HG02763 (cell line): ENCODE data around the gene TDRD5.
"Not testable (repeated sequence)": the region's sequence is repeated elsewhere in the genome, so short reads cannot be mapped to it uniquely, and the experiment has no call there.

Experiments
- ATAC-seq: cut with Tn5 transposase; IDR thresholded peaks from one replicate; pipeline ENCODE4 v1.9.1; 2021; ENCODE audit warnings: mild to moderate bottlenecking, moderate library complexity; ENCODE audit not compliant: unreplicated experiment

TDRD5 gene

GRCh38 chr1:179599623-179600249 lies 8.1 kb downstream of the TDRD5 start:
- no peak for ATAC-seq

GRCh38 chr1:179601093-179601492 lies 9.5 kb downstream of the TDRD5 start:
- no peak for ATAC-seq

GRCh38 chr1:179612361-179612760 lies 20.7 kb downstream of the TDRD5 start:
- no peak for ATAC-seq

- ATAC-seq = no peak
These were observed 39.1 kb downstream of the TDRD5 start for GRCh38 chr1:179630719-179631118.

- peak; percentile 53 for ATAC-seq
These were observed 41.2 kb downstream of the TDRD5 start for GRCh38 chr1:179632868-179633267.

GRCh38 chr1:179637211-179637860 lies 45.7 kb downstream of the TDRD5 start:
- ATAC-seq = no peak

- ATAC-seq = no peak
These were observed 69.4 kb downstream of the TDRD5 start for GRCh38 chr1:179661018-179661417.

- no peak for ATAC-seq
These were observed 72.2 kb downstream of the TDRD5 start for GRCh38 chr1:179663810-179664209.

GRCh38 chr1:179677882-179678281 lies 86.2 kb downstream of the TDRD5 start:
- ATAC-seq = no peak

GRCh38 chr1:179694530-179694929 lies 102.9 kb downstream of the TDRD5 start:
- not testable (repeated sequence) for ATAC-seq

GRCh38 chr1:179702946-179703539 lies 111.4 kb downstream of the TDRD5 start:
- no peak for ATAC-seq

GRCh38 chr1:179706339-179706941 lies 114.8 kb downstream of the TDRD5 start:
- no peak for ATAC-seq

- no peak for ATAC-seq
These were observed 115.8 kb downstream of the TDRD5 start for GRCh38 chr1:179707406-179707805.

- no peak for ATAC-seq
These were observed 117.0 kb downstream of the TDRD5 start for GRCh38 chr1:179708434-179709195.

- no peak for ATAC-seq
These were observed 118.3 kb downstream of the TDRD5 start for GRCh38 chr1:179709841-179710329.

GRCh38 chr1:179714159-179714558 lies 122.5 kb downstream of the TDRD5 start:
- no peak for ATAC-seq

GRCh38 chr1:179714623-179715022 lies 123.0 kb downstream of the TDRD5 start:
- no peak for ATAC-seq

- ATAC-seq = no peak
These were observed 127.6 kb downstream of the TDRD5 start for GRCh38 chr1:179719272-179719671.

- no peak for ATAC-seq
These were observed 136.6 kb downstream of the TDRD5 start for GRCh38 chr1:179728271-179728670.

- no peak for ATAC-seq
These were observed 138.2 kb downstream of the TDRD5 start for GRCh38 chr1:179729881-179730280.

GRCh38 chr1:179731643-179732042 lies 140.0 kb downstream of the TDRD5 start:
- ATAC-seq = no peak
